Mononuclear cell (primary cell): ENCODE results near the gene OR5AU1. TPM values are rescaled to one million over a fixed set of nuclear protein-coding genes. Genes with fewer than 3 reads are reported as not detected.

Experiments used
- H3K27me3 ChIP-seq: 2 replicates; pipeline ENCODE4 v1.6.0; 2011; ENCODE audit warnings: low read length, control low read depth; ENCODE audit not compliant: insufficient read depth
- H3K4me1 ChIP-seq: 2 replicates; pipeline ENCODE4 v1.5.1; 2011; ENCODE audit warnings: mild to moderate bottlenecking, low read length, control low read depth; ENCODE audit not compliant: insufficient read depth
- H3K4me3 ChIP-seq: 2 replicates; pipeline ENCODE4 v1.5.1; 2011; ENCODE audit warnings: mild to moderate bottlenecking, low read length, moderate library complexity
- H3K9me3 ChIP-seq: 2 replicates; pipeline ENCODE4 v1.5.1; 2011; ENCODE audit warnings: low read depth, mild to moderate bottlenecking, control low read depth, low read length
- total RNA-seq: library from RNA; depleted of rRNA; stranded (reverse); fragments of >200 nt; gene quantifications from one replicate; pipeline ENCODE4 v1.2.3, GENCODE V29; 2012

Gene OR5AU1
- total RNA-seq, 1 donor, result not detected

DNA sequence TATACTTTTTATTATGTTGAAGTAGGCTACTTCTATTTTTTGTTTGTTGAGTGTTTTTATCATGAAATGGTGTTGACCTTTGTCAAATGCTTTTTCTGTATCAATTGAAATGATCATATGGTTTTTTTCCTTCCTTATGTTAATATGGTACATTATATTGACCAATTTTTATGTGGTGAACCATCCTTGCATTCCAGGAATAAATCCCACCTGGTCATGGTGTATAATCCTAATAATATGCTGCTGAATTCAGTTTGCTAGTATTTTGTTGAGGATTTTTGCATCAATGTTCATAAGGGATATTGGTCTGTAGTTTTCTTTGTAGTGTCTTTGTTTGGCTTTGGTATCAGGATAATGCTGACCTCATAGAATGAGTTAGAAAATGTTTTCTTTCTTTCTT lies 10.4 kb downstream of the OR5AU1 start:
- H3K27me3 ChIP-seq, result no peaks in the 10 kb centered on the region

DNA sequence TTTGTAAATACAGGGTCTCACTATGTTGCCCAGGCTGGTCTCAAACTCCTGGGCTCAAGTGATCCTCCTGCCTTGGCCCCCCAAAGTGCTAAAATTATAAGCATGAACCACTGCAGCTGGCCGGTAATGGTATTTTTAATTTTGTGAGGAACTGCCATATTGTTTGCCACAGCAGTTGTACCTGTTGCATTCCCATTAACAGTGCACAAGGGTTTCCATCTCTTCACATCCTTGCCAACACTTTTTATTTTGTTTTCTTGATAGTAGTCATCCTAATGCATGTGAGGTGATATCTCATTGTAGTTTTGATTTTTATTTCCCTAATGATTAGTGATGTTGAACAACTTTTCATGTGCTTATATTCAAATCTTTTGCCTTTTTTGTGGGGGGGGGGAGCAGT lies 13.5 kb downstream of the OR5AU1 start:
- H3K27me3 ChIP-seq, result no peaks in the 10 kb centered on the region
- no peaks in the 10 kb centered on the region for H3K4me1 ChIP-seq
- no peak overlapping the region for H3K4me3 ChIP-seq
- H3K9me3 ChIP-seq, result peaks cover 11% of the 10 kb centered on the region

More for the DNA sequence above, 10.4 kb downstream of the OR5AU1 start:
- Histone ChIP-seq H3K9me3 (peaks cover 11% of the 10 kb centered on the region), H3K4me3 (no peak overlapping the region), H3K4me1 (no peaks in the 10 kb centered on the region)

DNA sequence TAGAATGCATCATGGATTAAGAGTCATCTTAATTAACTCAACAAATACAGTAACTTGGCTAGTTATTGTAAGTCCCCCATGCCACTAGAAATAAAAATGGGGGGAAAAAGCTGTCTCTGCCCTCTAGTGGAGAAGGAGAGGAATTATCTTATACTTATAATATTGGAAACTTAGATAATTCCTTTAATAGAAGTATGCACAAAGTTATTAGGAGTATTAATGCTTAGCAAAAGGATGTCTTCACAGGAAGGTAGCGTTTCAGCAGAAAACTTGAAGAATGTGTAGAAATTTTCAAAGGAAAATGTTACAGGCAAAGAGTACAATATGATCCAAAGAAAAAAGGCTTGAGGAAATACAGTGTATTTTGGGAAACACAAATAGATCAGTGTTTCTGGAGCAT lies 19.8 kb downstream of the OR5AU1 start:
- Histone ChIP-seq H3K4me1 (no peaks in the 10 kb centered on the region), H3K9me3 (no peaks in the 10 kb centered on the region), H3K27me3 (no peaks in the 10 kb centered on the region), H3K4me3 (no peak overlapping the region)

DNA sequence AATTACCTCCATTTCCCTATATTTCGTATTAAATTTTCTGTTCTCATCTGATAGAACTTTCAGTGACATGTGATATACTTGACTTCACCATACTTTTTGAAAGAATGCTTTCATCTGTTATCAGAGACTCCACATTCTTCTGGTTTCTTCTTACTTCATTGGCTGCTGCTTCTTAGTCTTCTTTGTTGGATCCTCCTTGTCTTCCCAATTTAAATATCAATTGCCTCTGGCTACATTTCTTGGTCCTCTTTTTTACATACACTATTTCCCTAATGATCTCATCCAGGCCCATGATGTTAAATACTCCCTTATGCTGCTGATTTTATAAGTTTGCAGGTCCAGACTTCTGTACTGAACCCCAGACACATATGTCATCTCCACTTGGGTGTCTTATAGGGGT lies 22.0 kb downstream of the OR5AU1 start:
- no peak overlapping the region for H3K4me3 ChIP-seq
- H3K27me3 ChIP-seq, result no peaks in the 10 kb centered on the region
- no peaks in the 10 kb centered on the region for H3K4me1 ChIP-seq
- no peaks in the 10 kb centered on the region for H3K9me3 ChIP-seq

DNA sequence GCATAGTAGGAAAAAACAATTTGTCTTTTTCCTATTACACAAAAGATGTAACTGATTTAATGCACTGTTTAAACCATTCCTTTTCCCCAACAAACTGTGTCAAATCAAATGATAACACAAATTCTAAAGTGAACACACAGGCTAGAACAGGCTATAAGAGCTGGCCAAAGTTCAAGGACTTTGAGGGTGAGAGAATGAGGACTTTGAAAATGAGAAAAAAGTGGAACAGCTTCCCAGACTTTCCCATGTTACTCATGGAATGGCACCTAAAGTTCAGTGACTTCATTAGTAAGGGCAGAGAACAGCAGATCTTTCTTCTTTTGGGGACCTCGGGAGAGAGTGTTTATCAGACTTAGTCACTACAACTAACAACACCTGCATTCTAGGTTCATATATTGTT lies 32.4 kb downstream of the OR5AU1 start:
- H3K4me3 ChIP-seq, result no peak overlapping the region
- peaks cover 5% of the 10 kb centered on the region for H3K27me3 ChIP-seq
- no peaks in the 10 kb centered on the region for H3K9me3 ChIP-seq
- H3K4me1 ChIP-seq, result peaks cover 7% of the 10 kb centered on the region

DNA sequence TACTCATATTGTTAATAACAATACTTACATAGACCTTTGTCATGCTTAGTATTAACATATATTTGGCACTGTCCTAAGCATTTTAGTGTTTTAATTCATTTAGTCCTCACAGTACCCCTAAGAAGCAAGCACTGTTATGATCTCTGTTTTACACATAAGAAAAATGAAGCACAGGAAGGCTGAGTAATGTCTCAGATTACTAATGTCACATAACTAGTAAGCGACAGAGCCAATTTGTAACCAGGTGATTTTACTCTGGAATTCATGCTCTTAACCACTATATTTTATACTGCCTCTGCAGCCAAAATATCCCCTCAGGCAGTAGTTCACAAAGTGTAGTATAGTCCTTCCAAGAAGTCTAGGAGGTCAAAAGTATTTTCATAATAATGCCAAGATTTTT lies 34.7 kb downstream of the OR5AU1 start:
- no peak overlapping the region for H3K4me3 ChIP-seq
- peaks cover 7% of the 10 kb centered on the region for H3K4me1 ChIP-seq
- H3K27me3 ChIP-seq, result peaks cover 5% of the 10 kb centered on the region
- H3K9me3 ChIP-seq, result no peaks in the 10 kb centered on the region

DNA sequence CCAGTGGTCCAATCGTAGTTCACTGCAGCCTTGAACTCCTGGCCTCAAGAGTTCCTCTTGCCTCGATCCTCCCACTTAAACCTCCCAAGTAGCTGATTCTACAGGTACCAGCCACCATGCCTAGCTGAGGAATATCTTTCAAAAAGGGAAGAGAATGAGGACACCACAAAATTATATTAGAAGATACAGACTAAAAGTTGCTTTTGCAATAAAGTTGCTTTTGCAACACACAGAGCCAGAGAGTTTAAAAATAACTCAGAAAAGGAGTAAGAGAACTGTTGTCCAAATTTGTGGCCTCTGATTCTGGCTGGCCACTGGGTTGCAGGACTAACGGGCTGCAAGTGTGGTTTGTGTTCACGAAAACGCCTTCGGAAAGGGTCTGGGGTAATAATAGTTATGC lies 35.2 kb downstream of the OR5AU1 start:
- H3K9me3 ChIP-seq, result no peaks in the 10 kb centered on the region
- H3K27me3 ChIP-seq, result peaks cover 5% of the 10 kb centered on the region
- H3K4me3 ChIP-seq, result no peak overlapping the region
- peaks cover 7% of the 10 kb centered on the region for H3K4me1 ChIP-seq

DNA sequence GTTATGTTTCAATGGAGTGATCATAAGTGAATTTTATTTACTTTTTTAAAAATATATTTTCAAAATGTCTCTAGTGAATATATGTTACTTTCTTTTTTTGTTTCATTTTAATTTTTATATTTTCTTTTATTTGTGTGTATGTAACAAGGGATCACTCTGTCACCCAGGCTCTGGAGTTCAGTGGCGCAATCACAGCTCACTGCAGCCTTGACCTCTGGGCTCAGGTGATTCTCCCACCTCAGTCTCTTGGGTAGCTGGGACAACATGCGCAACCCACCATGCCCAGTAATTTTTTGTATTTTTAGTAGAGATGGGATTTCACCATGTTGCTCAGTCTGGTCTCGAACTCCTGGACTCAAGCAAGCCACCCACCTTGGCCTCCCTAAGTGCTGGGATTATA lies 36.9 kb downstream of the OR5AU1 start:
- peaks cover 5% of the 10 kb centered on the region for H3K27me3 ChIP-seq
- no peak overlapping the region for H3K4me3 ChIP-seq
- peaks cover 7% of the 10 kb centered on the region for H3K4me1 ChIP-seq
- no peaks in the 10 kb centered on the region for H3K9me3 ChIP-seq

DNA sequence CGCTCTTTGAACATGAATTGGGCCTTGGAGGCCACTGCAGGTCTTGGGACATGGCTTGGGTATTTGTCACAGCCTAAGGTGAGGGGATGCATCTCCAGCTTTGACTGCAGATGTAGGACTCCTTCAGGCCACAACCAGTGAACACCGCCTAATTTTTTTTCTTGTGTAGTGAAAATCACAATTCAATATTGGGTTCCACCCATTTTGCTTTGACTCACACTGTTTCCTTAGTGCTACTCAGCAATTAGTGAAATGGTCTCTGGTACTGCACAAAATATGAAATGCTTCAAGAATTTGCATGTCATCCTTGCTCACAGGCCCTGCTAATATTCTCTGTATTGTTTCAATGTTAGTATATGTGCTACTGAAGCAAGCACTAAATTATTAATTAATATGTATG lies 42.5 kb downstream of the OR5AU1 start:
- Histone ChIP-seq H3K9me3 (no peaks in the 10 kb centered on the region), H3K4me3 (no peak overlapping the region), H3K27me3 (no peaks in the 10 kb centered on the region), H3K4me1 (peaks cover 7% of the 10 kb centered on the region)

DNA sequence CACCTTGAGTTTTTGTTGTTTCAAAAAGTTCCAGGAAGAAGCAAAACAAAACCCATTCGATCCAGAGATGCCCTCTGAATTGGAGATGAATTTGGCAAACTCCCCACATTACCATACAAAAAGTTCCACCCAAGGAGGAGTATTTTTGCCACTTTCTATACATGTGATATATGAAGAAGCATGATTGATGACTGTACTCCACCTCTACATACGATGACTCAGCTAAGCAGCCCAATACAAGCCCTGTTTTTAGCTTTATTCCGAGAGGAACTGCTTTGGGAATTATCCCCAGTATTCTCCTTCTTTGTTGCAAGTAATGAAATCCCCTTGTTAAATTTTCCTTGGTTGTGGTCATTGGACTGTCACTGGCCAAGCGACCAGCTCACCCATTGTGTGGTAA lies 43.6 kb downstream of the OR5AU1 start:
- H3K4me3 ChIP-seq, result no peak overlapping the region
- no peaks in the 10 kb centered on the region for H3K27me3 ChIP-seq
- H3K9me3 ChIP-seq, result no peaks in the 10 kb centered on the region
- H3K4me1 ChIP-seq, result peaks cover 9% of the 10 kb centered on the region

DNA sequence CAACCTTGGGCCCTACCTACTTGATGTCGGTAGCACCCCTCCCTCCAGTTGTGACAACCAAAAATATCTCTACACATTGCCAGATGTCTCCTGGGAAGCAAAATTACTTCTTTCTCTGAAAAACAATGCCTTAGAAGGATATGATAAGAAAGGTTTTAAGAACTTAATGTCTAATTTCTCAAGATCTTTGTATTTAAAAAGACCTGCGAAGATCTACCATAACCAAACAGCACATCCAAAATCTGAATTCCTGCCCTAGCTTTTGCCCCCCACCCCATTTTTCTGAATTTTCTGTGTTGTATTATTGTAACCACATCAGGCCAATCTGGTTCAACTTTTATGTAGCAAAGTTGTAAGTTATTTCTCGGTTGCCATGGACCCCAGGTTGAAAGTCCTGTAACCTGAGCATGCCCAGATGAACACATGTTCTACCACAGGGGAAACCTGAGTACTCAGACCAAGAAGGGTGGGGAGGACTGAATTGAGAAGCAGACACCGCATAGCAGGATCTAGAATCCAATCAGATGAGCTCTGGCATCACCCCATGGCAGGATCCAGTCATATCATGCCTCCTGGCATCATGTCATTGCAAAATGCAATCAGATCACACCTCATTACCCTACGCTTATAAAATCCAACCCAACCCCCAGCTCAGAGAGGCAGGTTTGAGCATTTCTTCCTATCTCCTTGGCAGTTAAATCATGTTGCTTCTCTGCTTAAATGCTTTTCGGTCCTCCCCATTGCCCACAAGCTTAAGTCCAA lies 46.3 kb downstream of the OR5AU1 start:
- no peak overlapping the region for H3K4me3 ChIP-seq
- H3K4me1 ChIP-seq, result peaks cover 36% of the 10 kb centered on the region
- no peaks in the 10 kb centered on the region for H3K9me3 ChIP-seq
- H3K27me3 ChIP-seq, result no peaks in the 10 kb centered on the region

DNA sequence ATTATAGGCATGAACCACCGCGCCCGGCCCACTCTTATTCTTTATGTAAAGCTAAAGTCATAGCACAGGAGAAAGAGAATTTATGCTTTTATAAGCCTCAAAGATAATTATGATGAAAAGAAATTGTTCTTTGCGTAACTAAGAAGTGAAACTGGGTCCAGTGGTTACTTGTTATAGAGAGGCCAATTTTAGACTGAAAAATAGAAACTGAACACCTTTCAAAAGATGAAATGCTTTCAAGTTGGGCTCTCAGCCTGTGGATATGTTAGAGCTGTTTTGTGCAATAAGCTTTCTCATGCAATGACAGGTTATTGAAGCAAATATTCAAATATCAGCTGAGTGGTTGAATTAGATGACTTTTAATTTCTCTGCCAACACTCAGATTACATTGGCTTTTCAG lies 47.1 kb downstream of the OR5AU1 start:
- Histone ChIP-seq H3K4me1 (peaks cover 41% of the 10 kb centered on the region), H3K4me3 (no peak overlapping the region), H3K27me3 (no peaks in the 10 kb centered on the region), H3K9me3 (no peaks in the 10 kb centered on the region)

DNA sequence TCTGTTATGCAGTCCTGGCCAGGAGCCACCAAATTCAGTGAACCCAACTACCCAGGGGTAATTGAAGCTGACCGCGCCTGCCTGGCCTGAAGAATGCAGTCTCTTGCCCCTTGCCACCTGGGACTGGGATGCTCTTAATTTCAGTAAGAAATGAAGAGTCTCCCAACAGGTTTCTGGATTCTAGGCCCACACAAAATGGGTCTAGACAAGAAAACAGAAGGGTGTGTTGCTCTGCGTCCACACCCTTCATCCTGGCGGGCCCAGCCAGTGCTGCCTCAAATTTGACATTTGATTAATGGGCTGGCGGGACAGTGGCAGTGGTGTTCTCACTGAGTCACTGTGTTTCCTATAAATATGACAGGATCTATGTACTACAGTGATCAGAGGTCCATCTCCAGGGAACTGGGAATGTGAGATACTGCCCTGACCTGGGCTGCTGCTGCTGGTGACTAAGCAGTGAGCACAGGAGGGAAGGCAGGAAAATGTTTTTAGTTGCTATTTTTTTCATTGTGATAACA lies 48.5 kb downstream of the OR5AU1 start:
- no peaks in the 10 kb centered on the region for H3K9me3 ChIP-seq
- peaks cover 49% of the 10 kb centered on the region for H3K4me1 ChIP-seq
- no peaks in the 10 kb centered on the region for H3K27me3 ChIP-seq
- H3K4me3 ChIP-seq, result no peak overlapping the region

DNA sequence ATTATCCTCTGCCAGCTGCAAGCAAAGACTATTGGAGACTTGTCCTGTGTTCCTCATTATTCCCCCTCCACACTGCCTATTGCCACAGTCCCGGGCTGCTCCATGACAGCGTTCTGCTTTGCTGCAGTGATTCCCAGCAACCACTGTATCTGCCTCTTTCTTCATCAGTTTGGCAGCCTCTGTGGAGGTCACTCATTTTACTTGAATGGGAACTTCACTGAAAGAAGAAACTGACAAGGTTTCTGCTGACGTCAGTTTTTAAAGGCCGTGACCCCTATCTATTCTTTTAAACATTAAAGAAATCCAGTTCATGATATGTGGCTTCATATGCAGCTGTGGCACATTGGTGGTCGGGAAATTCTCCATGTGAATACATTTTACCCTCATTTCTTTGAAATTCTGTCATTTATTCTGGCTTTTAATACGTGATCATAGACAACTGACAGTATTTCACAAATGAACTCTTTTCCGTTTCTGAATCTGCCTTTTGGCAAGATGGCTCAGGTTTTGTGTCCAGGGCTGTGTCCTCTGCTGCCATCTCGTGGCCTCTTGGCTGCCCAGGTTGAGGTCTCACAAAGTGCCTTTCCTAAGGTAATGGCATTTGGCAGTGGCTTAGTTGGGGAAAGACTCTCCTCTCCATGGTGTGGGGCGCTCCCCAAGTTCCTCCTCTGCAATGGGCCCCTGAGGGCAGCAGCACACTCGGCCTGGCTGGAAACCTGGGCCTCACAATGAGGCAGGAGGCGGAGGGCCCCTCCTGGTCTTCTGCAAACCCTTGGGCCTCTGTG lies 49.2 kb downstream of the OR5AU1 start:
- Histone ChIP-seq H3K4me3 (no peak overlapping the region), H3K9me3 (no peaks in the 10 kb centered on the region), H3K27me3 (no peaks in the 10 kb centered on the region), H3K4me1 (peaks cover 49% of the 10 kb centered on the region)

DNA sequence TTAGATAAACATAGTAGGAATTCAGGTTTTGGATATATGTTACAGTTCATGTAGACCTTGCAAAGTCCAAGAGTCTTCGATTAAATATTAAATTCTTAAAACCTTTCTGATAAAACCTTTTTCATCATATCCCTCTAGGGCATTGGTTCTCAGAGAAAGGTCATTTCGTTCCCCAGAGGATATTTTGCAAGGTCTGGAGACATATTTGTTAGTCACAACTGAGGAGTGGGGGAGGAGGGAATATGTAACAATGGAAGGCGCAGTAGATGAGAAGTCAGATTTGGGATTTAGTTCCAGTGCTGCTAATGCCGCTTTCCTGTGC lies 49.7 kb downstream of the OR5AU1 start:
- H3K9me3 ChIP-seq, result no peaks in the 10 kb centered on the region
- no peaks in the 10 kb centered on the region for H3K27me3 ChIP-seq
- H3K4me1 ChIP-seq, result peaks cover 43% of the 10 kb centered on the region
- H3K4me3 ChIP-seq, result no peak overlapping the region

DNA sequence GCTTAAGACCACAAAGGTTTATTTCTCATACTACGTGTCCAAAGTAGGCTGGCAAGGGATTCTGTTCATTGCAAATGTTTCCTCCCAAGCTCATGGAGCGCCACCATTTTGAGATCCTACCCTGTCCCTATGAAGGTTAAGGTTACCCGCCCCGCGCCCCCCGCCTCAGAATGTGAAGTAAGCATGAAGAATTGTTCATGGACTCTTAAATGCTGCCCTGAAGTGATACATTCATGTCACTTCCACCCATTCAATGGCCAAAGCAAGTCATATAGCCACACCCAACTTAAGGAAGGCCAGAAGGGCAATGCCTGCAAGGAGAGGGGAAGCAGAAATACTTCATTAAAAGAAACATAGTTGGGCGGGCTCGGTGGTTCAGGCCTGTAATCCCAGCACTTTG lies 50.8 kb downstream of the OR5AU1 start:
- Histone ChIP-seq H3K27me3 (no peaks in the 10 kb centered on the region), H3K4me1 (peaks cover 42% of the 10 kb centered on the region), H3K4me3 (no peak overlapping the region)

More for the DNA sequence above, 50.8 kb downstream of the OR5AU1 start:
- no peaks in the 10 kb centered on the region for H3K9me3 ChIP-seq
